Islet of Langerhans (tissue), 1 donor: Measurements from ENCODE around the gene CDC73.
A peak's percentile ranks its signal among the peaks of the same experiment; 100 is the strongest.

Source experiments
- FAIRE-seq: peaks from one replicate; lab custom pipeline; 2011; peaks lifted over from hg19 to GRCh38; lab: Jason Lieb, UNC

CDC73 gene

GRCh38 chr1:193121616-193122593 is at the start of gene CDC73:
Gene CDC73 (plus strand): TSS chr1:193122031. CDS start chr1:193122201, 170 bp downstream.
- FAIRE-seq: no peak

- FAIRE-seq: no peak
These were observed 43.8 kb upstream of the CDC73 start for GRCh38 chr1:193077991-193078390.

GRCh38 chr1:193079187-193079586 is 42.6 kb upstream of the CDC73 start:
- FAIRE-seq: no peak

GRCh38 chr1:193083365-193084088 is 38.3 kb upstream of the CDC73 start:
- FAIRE-seq: no peak

GRCh38 chr1:193085263-193085662 is 36.6 kb upstream of the CDC73 start:
- FAIRE-seq: peak; percentile 13

GRCh38 chr1:193086342-193086741 is 35.5 kb upstream of the CDC73 start:
- FAIRE-seq: peak; percentile 21

- FAIRE-seq: no peak
These were observed 33.9 kb upstream of the CDC73 start for GRCh38 chr1:193087893-193088292.

GRCh38 chr1:193090865-193091264 is 31.0 kb upstream of the CDC73 start:
- FAIRE-seq: peak; percentile 81

GRCh38 chr1:193094112-193094511 is 27.7 kb upstream of the CDC73 start:
- FAIRE-seq: no peak

GRCh38 chr1:193102662-193103061 is 19.2 kb upstream of the CDC73 start:
- no peak for FAIRE-seq

GRCh38 chr1:193103759-193104501 is 17.9 kb upstream of the CDC73 start:
- no peak for FAIRE-seq

GRCh38 chr1:193104502-193104906 is 17.3 kb upstream of the CDC73 start:
- no peak for FAIRE-seq

- FAIRE-seq: no peak
These were observed 16.7 kb upstream of the CDC73 start, which contains the start of gene GLRX2 for GRCh38 chr1:193104907-193105820. Gene GLRX2 (minus strand): TSS chr1:193105414. CDS start chr1:193105382, 32 bp downstream.

GRCh38 chr1:193105821-193106177 is 16.0 kb upstream of the CDC73 start:
- no peak for FAIRE-seq

GRCh38 chr1:193108471-193108870 is 13.4 kb upstream of the CDC73 start:
- no peak for FAIRE-seq

GRCh38 chr1:193109619-193110018 is 12.2 kb upstream of the CDC73 start:
- no peak for FAIRE-seq

- FAIRE-seq: no peak
These were observed 11.6 kb upstream of the CDC73 start for GRCh38 chr1:193110246-193110645.

GRCh38 chr1:193110864-193111263 is 11.0 kb upstream of the CDC73 start:
- no peak for FAIRE-seq

GRCh38 chr1:193111641-193112090 is 10.2 kb upstream of the CDC73 start:
- FAIRE-seq: no peak

- no peak for FAIRE-seq
These were observed 8.4 kb upstream of the CDC73 start for GRCh38 chr1:193113258-193113991.

GRCh38 chr1:193113992-193114332 is 7.9 kb upstream of the CDC73 start:
- no peak for FAIRE-seq
